Liver (tissue), 3 donors: ENCODE data around the gene VPS35.

Source experiments
- JUND ChIP-seq, 2 donors: IDR thresholded peaks; 2 replicates each; pipeline ENCODE4 v1.6.1; 2016; ENCODE audit warnings: antibody characterized with exemption in 2 of 2
- MAX ChIP-seq: IDR thresholded peaks from 2 replicates; pipeline ENCODE4 v1.6.1; 2016; ENCODE audit warnings: antibody characterized with exemption
- RAD21 ChIP-seq, 2 donors: IDR thresholded peaks; 2 replicates each; pipeline ENCODE4 v1.6.1; 2016; ENCODE audit warnings: antibody characterized with exemption in 2 of 2, mild to moderate bottlenecking in 2 of 2
- RXRA ChIP-seq, 2 donors: IDR thresholded peaks; 2 replicates each; pipeline ENCODE4 v1.6.1; 2017 to 2018; ENCODE audit warnings: antibody characterized with exemption in 2 of 2, mild to moderate bottlenecking in 1 of 2
- SP1 ChIP-seq: IDR thresholded peaks from 2 replicates; pipeline ENCODE4 v1.6.1; 2018; ENCODE audit warnings: antibody characterized with exemption, mild to moderate bottlenecking
- TAF1 ChIP-seq: conservative IDR thresholded peaks from 2 replicates; pipeline ENCODE4 v1.6.1; 2016; ENCODE audit warnings: antibody characterized with exemption, mild to moderate bottlenecking
- TF ChIP-seq, protein P1 (sequence below): fragments of 150-350 bp; IDR thresholded peaks from 2 replicates; pipeline ENCODE4 v1.5.1; 2017; ENCODE audit warnings: improper control_type of control experiment, low read depth, low read length; ENCODE audit not compliant: missing input control
- TF ChIP-seq, protein P2 (sequence below): IDR thresholded peaks from 2 replicates; pipeline ENCODE4 v1.6.1; 2016; ENCODE audit warnings: antibody characterized with exemption
- donor health status: healthy.
- donor health status: healthy.

GRCh38 chr16:46687486-46687885 is 1.5 kb downstream of the VPS35 start:
- TF ChIP-seq, protein P1, sequence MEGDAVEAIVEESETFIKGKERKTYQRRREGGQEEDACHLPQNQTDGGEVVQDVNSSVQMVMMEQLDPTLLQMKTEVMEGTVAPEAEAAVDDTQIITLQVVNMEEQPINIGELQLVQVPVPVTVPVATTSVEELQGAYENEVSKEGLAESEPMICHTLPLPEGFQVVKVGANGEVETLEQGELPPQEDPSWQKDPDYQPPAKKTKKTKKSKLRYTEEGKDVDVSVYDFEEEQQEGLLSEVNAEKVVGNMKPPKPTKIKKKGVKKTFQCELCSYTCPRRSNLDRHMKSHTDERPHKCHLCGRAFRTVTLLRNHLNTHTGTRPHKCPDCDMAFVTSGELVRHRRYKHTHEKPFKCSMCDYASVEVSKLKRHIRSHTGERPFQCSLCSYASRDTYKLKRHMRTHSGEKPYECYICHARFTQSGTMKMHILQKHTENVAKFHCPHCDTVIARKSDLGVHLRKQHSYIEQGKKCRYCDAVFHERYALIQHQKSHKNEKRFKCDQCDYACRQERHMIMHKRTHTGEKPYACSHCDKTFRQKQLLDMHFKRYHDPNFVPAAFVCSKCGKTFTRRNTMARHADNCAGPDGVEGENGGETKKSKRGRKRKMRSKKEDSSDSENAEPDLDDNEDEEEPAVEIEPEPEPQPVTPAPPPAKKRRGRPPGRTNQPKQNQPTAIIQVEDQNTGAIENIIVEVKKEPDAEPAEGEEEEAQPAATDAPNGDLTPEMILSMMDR, result no peak
- TF ChIP-seq RAD21 (IDR thresholded peaks at IDR 0.05) (no peak), TAF1 (no peak), SP1 (no peak), JUND (IDR thresholded peaks at IDR 0.05) (no peak), MAX (no peak), RXRA (IDR thresholded peaks at IDR 0.05) (no peak)
- TF ChIP-seq, protein P2, sequence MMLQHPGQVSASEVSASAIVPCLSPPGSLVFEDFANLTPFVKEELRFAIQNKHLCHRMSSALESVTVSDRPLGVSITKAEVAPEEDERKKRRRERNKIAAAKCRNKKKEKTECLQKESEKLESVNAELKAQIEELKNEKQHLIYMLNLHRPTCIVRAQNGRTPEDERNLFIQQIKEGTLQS, result no peak
